Ascending aorta (tissue), 2 donors: Measurements from ENCODE around the gene ARRDC2. TPM values are rescaled to one million over a fixed set of nuclear protein-coding genes. Genes with fewer than 3 reads are reported as not detected.
"Not testable (repeated sequence)": the region's sequence is repeated elsewhere in the genome, so short reads cannot be mapped to it uniquely, and the experiment has no call there.

ENCODE experiments used
- DNase-seq, 2 donors: peaks; one replicate each; pipeline ENCODE4 v3.0.0-alpha.2; 2019; ENCODE audit warnings: low spot score in 2 of 2
- H3K27ac ChIP-seq, 2 donors: fragments of 200-600 bp; sonication (generic); one replicate each; pipeline ENCODE4 v1.5.1; 2016 to 2017; ENCODE audit warnings: mild to moderate bottlenecking in 1 of 2
- H3K27me3 ChIP-seq: fragments of 200-600 bp; sonication (generic); one replicate; pipeline ENCODE4 v1.5.1; 2017
- H3K36me3 ChIP-seq, 2 donors: fragments of 200-600 bp; sonication (generic); one replicate each; pipeline ENCODE4 v1.5.1; 2016
- H3K4me1 ChIP-seq, 2 donors: fragments of 200-600 bp; sonication (generic); one replicate each; pipeline ENCODE4 v1.5.1; 2016 to 2017; ENCODE audit warnings: mild to moderate bottlenecking in 1 of 2
- H3K4me3 ChIP-seq, 2 donors: fragments of 200-600 bp; sonication (generic); one replicate each; pipeline ENCODE4 v1.5.1; 2016 to 2017; ENCODE audit warnings: mild to moderate bottlenecking in 1 of 2
- H3K9me3 ChIP-seq, 2 donors: fragments of 200-600 bp; sonication (generic); one replicate each; pipeline ENCODE4 v1.5.1; 2016
- CTCF ChIP-seq, 3 experiments: fragments of 200-600 bp in 2 of 3; fragments of 450-650 bp in 1 of 3; sonication (generic) in 2 of 3; IDR thresholded peaks; one replicate each; pipeline ENCODE4 v1.5.1; 2016 to 2019; ENCODE audit warnings: antibody characterized with exemption in 3 of 3, mild to moderate bottlenecking in 1 of 3, moderate library complexity in 1 of 3
- intact Hi-C: fragments of 100-400 bp; cut with DNase I; formaldehyde crosslinking; loops from one replicate; pipeline ENCODE4 v1.15.1; 2023
- total RNA-seq: library from RNA; depleted of rRNA; stranded (reverse); fragments of >200 nt; gene quantifications from one replicate; pipeline ENCODE4 v1.1.0, GENCODE V29; 2016

The ARRDC2 gene
- total RNA-seq, 1 donor from 2014 or later = 443 TPM

DNA sequence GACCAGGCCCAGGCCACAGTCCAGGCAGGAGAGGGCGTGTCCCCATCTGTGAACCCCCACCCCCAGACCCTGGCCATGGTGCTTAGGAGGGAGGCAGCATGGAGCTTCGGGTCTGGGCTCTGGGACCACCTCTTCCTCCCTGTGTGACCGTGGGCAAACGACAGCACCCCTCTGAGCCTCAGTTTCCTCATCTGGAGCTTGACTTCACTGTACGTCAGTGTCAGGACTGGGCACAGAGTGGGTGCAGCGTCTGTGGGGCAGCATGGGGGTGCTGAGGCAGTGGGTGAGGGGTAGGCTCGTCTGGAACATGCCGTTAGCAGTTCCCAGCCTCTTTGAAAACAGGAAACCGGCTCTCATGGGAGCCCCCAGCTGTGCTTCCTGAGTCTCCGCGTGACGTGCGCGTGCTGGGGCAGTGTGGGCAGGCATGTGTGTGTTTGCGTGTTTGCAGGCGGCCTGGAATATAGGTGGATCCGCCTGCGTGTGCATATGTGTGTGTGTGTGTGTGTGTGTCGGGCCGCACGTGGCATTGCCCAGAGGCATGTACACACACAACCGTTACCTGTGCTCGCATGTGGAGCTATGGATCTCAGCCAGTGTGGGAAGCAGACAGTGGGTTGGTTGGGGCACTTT is 15.8 kb downstream of the ARRDC2 start:
- Histone ChIP-seq H3K4me1 (peaks cover 24 to 50% of the 10 kb centered on the region in 2 donors), H3K36me3 (no peaks in the 10 kb centered on the region), H3K4me3 (no peak overlapping the region), H3K9me3 (no peaks in the 10 kb centered on the region), H3K27ac (peak overlapping the region; percentile 89 to 90), H3K27me3 (no peaks in the 10 kb centered on the region)
- no peak for TF ChIP-seq CTCF (IDR thresholded peaks at IDR 0.05)
- intact Hi-C loops = no loop called here
- DNase-seq = peak; percentile 84 to 90

- no peaks in the 10 kb centered on the region for H3K27me3 ChIP-seq
- TF ChIP-seq CTCF (IDR thresholded peaks at IDR 0.05) = no peak
- no peaks in the 10 kb centered on the region for H3K36me3 ChIP-seq
- DNase-seq = no peak
- H3K4me1 ChIP-seq = peaks cover 7 to 21% of the 10 kb centered on the region in 2 donors
- H3K27ac ChIP-seq = no peak overlapping the region
- no peaks in the 10 kb centered on the region for H3K9me3 ChIP-seq
- intact Hi-C loops = no loop called here
- no peak overlapping the region for H3K4me3 ChIP-seq
These were observed 19.2 kb downstream of the ARRDC2 start for GRCh38 chr19:18027151-18027550.

GRCh38 chr19:18029617-18030338 is 21.8 kb downstream of the ARRDC2 start:
- no peaks in the 10 kb centered on the region for H3K9me3 ChIP-seq
- no peak overlapping the region for H3K4me3 ChIP-seq
- H3K27ac ChIP-seq = no peak overlapping the region
- no peaks in the 10 kb centered on the region for H3K4me1 ChIP-seq
- no peak for TF ChIP-seq CTCF (IDR thresholded peaks at IDR 0.05)
- H3K27me3 ChIP-seq = no peaks in the 10 kb centered on the region
- H3K36me3 ChIP-seq = no peaks in the 10 kb centered on the region
- intact Hi-C loops = no loop called here
- DNase-seq = no peak

GRCh38 chr19:18031401-18031800 is 23.4 kb downstream of the ARRDC2 start:
- intact Hi-C loops, H3K9me3 ChIP-seq, DNase-seq, H3K4me3 ChIP-seq, H3K27ac ChIP-seq, H3K36me3 ChIP-seq, H3K4me1 ChIP-seq, H3K27me3 ChIP-seq: not testable (repeated sequence)

- intact Hi-C loops, H3K9me3 ChIP-seq, H3K36me3 ChIP-seq, H3K27ac ChIP-seq, H3K4me3 ChIP-seq, H3K27me3 ChIP-seq, H3K4me1 ChIP-seq, DNase-seq: not testable (repeated sequence)
These were observed 24.1 kb downstream of the ARRDC2 start for GRCh38 chr19:18032102-18032501.

GRCh38 chr19:18041054-18041453 is 33.1 kb downstream of the ARRDC2 start:
- peaks cover 7 to 14% of the 10 kb centered on the region in 2 donors for H3K4me1 ChIP-seq
- no peaks in the 10 kb centered on the region for H3K27me3 ChIP-seq
- peaks cover 0 to 3% of the 10 kb centered on the region in 2 donors for H3K9me3 ChIP-seq
- H3K27ac ChIP-seq = no peak overlapping the region
- intact Hi-C loops = no loop called here
- DNase-seq = no peak
- no peak for TF ChIP-seq CTCF (IDR thresholded peaks at IDR 0.05)
- H3K36me3 ChIP-seq = no peaks in the 10 kb centered on the region
- no peak overlapping the region for H3K4me3 ChIP-seq
